Lower leg skin (tissue), 3 donors: ENCODE measurements around the gene CXADR.

Source experiments
- POLR2A ChIP-seq, 2 donors: fragments of 450-650 bp; IDR thresholded peaks; one replicate each; pipeline ENCODE4 v1.6.1; 2016 to 2017; ENCODE audit warnings: antibody characterized with exemption in 2 of 2, mild to moderate bottlenecking in 1 of 2, moderate library complexity in 1 of 2
- TF ChIP-seq, protein P1 (sequence below), 3 donors: fragments of 450-650 bp; IDR thresholded peaks; one replicate each; pipeline ENCODE4 v1.5.1; 2016; ENCODE audit warnings: antibody characterized with exemption in 3 of 3, mild to moderate bottlenecking in 3 of 3, moderate library complexity in 2 of 3

DNA sequence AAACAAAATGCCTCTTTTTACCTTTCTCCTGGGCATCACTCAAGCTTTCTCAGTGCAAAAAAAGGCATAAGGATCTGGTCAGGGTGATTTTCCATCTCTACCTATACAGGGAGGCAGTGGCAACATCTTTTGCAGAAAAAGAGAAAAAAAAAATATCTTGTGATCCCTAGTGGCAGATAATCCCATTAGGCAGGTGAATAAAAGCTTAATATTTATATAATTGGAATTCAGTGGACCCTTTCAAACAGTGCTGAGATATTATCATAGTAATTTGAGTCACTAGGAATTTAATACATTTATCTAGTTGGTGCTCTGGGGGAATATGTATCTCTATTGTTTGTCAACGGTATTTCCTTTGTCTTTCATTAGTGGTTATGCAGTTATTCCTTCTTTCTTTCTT is 29.9 kb upstream of the CXADR start:
- TF ChIP-seq, protein P1, sequence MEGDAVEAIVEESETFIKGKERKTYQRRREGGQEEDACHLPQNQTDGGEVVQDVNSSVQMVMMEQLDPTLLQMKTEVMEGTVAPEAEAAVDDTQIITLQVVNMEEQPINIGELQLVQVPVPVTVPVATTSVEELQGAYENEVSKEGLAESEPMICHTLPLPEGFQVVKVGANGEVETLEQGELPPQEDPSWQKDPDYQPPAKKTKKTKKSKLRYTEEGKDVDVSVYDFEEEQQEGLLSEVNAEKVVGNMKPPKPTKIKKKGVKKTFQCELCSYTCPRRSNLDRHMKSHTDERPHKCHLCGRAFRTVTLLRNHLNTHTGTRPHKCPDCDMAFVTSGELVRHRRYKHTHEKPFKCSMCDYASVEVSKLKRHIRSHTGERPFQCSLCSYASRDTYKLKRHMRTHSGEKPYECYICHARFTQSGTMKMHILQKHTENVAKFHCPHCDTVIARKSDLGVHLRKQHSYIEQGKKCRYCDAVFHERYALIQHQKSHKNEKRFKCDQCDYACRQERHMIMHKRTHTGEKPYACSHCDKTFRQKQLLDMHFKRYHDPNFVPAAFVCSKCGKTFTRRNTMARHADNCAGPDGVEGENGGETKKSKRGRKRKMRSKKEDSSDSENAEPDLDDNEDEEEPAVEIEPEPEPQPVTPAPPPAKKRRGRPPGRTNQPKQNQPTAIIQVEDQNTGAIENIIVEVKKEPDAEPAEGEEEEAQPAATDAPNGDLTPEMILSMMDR (IDR thresholded peaks at IDR 0.05): no peak
- no peak for TF ChIP-seq POLR2A (IDR thresholded peaks at IDR 0.05)
